ENCODE measurements around the gene GDE1.

GDE1 gene

DNA sequence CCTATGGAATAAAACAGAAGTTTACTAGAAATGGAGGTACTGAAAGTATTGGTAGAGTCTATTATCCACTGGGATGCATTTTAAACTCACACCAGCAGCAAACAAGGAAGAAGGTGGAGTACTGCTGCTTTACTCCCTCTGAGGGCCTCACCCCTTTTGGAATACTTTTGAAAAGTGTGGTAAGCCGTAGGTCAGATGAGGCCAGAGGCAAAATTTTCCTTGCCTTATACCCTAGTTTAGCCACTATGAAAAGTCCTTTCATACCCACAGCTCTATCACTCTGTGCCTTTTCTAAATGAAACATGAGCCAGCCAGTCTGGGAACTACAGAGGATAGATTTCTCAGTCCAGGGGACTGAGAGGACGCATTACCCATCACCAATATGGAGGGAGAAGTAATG is 14.0 kb downstream of the GDE1 start:
- Histone ChIP-seq H3K4me1 (ENCODE audit: low read length) (no peaks in the 10 kb centered on the region), H3K9me3 (replicated peaks; ENCODE audit: insufficient read depth, low read length) (no peaks in the 10 kb centered on the region; the same call in 1 of the 2 replicates), H4K20me1 (ENCODE audit: insufficient read depth, low read length) (no peaks in the 10 kb centered on the region), H3K4me2 (ENCODE audit: low read depth, low read length) (no peak overlapping the region), H2AFZ (ENCODE audit: low read length) (no peak overlapping the region), H3F3A (ENCODE audit: insufficient read depth, low read length) (no peaks in the 10 kb centered on the region), H3K27me3 (replicated peaks; ENCODE audit: insufficient read depth, low read length) (no peaks in the 10 kb centered on the region), H3K9ac (ENCODE audit: low read length) (no peak overlapping the region), H3K4me3 (ENCODE audit: low read length) (no peak overlapping the region), H3K79me2 (ENCODE audit: low read length) (0 out of 2 replicates have a peak, but pooled peaks cover 4% of the 10 kb centered on the region), H3K9me2 (replicated peaks; ENCODE audit: insufficient read depth, low read length) (no peaks in the 10 kb centered on the region), H3K36me3 (replicated peaks; ENCODE audit: insufficient read depth, low read length) (peaks cover 4% of the 10 kb centered on the region), H3K27ac (ENCODE audit: low read length) (no peak overlapping the region)
- no peak for DNase-seq
- TF ChIP-seq EZH2phosphoT487 (IDR thresholded peaks at IDR 0.05; ENCODE audit: low read length): no peak
- TF ChIP-seq, protein P1, sequence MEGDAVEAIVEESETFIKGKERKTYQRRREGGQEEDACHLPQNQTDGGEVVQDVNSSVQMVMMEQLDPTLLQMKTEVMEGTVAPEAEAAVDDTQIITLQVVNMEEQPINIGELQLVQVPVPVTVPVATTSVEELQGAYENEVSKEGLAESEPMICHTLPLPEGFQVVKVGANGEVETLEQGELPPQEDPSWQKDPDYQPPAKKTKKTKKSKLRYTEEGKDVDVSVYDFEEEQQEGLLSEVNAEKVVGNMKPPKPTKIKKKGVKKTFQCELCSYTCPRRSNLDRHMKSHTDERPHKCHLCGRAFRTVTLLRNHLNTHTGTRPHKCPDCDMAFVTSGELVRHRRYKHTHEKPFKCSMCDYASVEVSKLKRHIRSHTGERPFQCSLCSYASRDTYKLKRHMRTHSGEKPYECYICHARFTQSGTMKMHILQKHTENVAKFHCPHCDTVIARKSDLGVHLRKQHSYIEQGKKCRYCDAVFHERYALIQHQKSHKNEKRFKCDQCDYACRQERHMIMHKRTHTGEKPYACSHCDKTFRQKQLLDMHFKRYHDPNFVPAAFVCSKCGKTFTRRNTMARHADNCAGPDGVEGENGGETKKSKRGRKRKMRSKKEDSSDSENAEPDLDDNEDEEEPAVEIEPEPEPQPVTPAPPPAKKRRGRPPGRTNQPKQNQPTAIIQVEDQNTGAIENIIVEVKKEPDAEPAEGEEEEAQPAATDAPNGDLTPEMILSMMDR (IDR thresholded peaks at IDR 0.05; ENCODE audit: low read length): no peak
- TF ChIP-seq EZH2 (optimal IDR thresholded peaks at IDR 0.05; ENCODE audit: low read depth, low read length): no peak

DNA sequence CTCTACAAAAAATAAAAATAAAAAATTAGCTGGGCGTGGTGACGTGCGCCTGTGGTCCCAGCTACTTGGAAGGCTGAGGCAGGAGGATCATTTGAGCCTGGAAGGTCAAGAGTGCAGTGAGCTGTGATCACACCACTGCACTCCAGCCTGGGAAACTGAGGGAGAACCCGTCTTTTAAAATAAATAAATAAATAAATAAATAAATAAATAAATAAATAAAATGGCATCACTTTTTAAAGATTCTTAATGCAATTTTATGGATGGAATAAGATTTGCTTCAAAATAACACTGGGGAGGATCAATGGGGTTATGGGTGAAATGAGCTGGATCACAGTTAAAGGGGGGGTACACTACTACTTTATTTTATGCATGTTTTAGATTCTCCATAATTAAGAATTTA is 14.9 kb downstream of the GDE1 start:
- no peaks in the 10 kb centered on the region for H3K27me3 ChIP-seq (replicated peaks; ENCODE audit: insufficient read depth, low read length)
- TF ChIP-seq EZH2 (optimal IDR thresholded peaks at IDR 0.05; ENCODE audit: low read depth, low read length) (no peak), EZH2phosphoT487 (IDR thresholded peaks at IDR 0.05; ENCODE audit: low read length) (no peak)
- TF ChIP-seq, protein P1 (IDR thresholded peaks at IDR 0.05; ENCODE audit: low read length): no peak
- H3K4me3 ChIP-seq (ENCODE audit: low read length): no peak overlapping the region
- no peak overlapping the region for H3K27ac ChIP-seq (ENCODE audit: low read length)
- no peak overlapping the region for H3K4me2 ChIP-seq (ENCODE audit: low read depth, low read length)
- peaks cover 4% of the 10 kb centered on the region for H3K36me3 ChIP-seq (replicated peaks; ENCODE audit: insufficient read depth, low read length)
- no peaks in the 10 kb centered on the region for H3K9me2 ChIP-seq (replicated peaks; ENCODE audit: insufficient read depth, low read length)
- H3K9me3 ChIP-seq (replicated peaks; ENCODE audit: insufficient read depth, low read length): no peaks in the 10 kb centered on the region; the same call in 1 of the 2 replicates
- no peaks in the 10 kb centered on the region for H3K4me1 ChIP-seq (ENCODE audit: low read length)
- H3F3A ChIP-seq (ENCODE audit: insufficient read depth, low read length): no peaks in the 10 kb centered on the region
- no peaks in the 10 kb centered on the region for H4K20me1 ChIP-seq (ENCODE audit: insufficient read depth, low read length)
- H3K9ac ChIP-seq (ENCODE audit: low read length): no peak overlapping the region
- no peak overlapping the region for H2AFZ ChIP-seq (ENCODE audit: low read length)
- no peak for DNase-seq
- H3K79me2 ChIP-seq (ENCODE audit: low read length): peaks cover 4% of the 10 kb centered on the region; the same call in 1 of the 2 replicates

DNA sequence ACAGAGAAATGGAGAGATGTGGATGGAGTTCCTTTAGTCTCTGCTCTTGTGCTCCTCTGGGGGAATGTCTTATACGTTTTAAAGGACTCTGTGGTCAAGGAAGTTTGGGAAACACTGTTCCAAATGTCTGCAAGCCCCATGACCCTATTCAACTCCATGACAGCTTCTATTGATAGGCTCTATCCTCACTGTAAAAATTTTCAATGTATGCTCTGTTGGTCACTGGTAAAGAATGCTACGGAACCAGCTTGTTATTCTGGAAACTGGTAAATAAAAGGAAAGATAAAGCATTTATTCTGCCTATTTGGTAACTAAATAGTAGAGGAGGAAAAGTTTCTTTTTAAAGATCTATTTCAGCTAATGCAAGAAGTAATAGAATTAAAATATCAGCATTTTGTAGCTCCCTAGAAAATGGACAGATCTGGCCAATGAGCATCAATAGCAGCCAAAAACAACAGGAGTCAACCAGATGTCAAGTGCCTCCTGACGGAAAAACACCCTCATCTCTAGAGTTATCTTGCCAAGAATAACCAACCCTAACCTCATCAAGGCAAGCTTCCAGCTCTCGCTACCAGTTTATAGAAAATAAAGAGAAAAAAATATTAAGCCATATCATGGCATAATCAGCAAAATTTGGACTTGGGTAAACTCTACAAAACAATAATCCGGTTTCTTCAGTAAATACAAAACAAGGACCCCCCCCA is 16.1 kb downstream of the GDE1 start:
- no peaks in the 10 kb centered on the region; the same call in 1 of the 2 replicates for H3K79me2 ChIP-seq (ENCODE audit: low read length)
- no peak for DNase-seq
- no peak overlapping the region for H3K4me3 ChIP-seq (ENCODE audit: low read length)
- no peaks in the 10 kb centered on the region; the same call in 1 of the 2 replicates for H3K9me3 ChIP-seq (replicated peaks; ENCODE audit: insufficient read depth, low read length)
- no peak overlapping the region for H3K4me2 ChIP-seq (ENCODE audit: low read depth, low read length)
- H2AFZ ChIP-seq (ENCODE audit: low read length): no peak overlapping the region
- H3K4me1 ChIP-seq (ENCODE audit: low read length): no peaks in the 10 kb centered on the region
- H4K20me1 ChIP-seq (ENCODE audit: insufficient read depth, low read length): no peaks in the 10 kb centered on the region
- no peak overlapping the region for H3K9ac ChIP-seq (ENCODE audit: low read length)
- no peak overlapping the region for H3K27ac ChIP-seq (ENCODE audit: low read length)
- no peaks in the 10 kb centered on the region for H3K9me2 ChIP-seq (replicated peaks; ENCODE audit: insufficient read depth, low read length)
- H3K36me3 ChIP-seq (replicated peaks; ENCODE audit: insufficient read depth, low read length): peaks cover 4% of the 10 kb centered on the region
- no peaks in the 10 kb centered on the region for H3K27me3 ChIP-seq (replicated peaks; ENCODE audit: insufficient read depth, low read length)
- TF ChIP-seq EZH2phosphoT487 (IDR thresholded peaks at IDR 0.05; ENCODE audit: low read length) (no peak), EZH2 (optimal IDR thresholded peaks at IDR 0.05; ENCODE audit: low read depth, low read length) (no peak)
- TF ChIP-seq, protein P1 (IDR thresholded peaks at IDR 0.05; ENCODE audit: low read length): no peak
- H3F3A ChIP-seq (ENCODE audit: insufficient read depth, low read length): no peaks in the 10 kb centered on the region

Measured in MM.1S (cell line).